Measurements from ENCODE around the gene CAPZB. TPM values are rescaled to one million over a fixed set of nuclear protein-coding genes. Genes with fewer than 3 reads are reported as not detected.

Gene CAPZB
- total RNA-seq, 1 experiment from 2014 or later = 60.5 TPM

DNA sequence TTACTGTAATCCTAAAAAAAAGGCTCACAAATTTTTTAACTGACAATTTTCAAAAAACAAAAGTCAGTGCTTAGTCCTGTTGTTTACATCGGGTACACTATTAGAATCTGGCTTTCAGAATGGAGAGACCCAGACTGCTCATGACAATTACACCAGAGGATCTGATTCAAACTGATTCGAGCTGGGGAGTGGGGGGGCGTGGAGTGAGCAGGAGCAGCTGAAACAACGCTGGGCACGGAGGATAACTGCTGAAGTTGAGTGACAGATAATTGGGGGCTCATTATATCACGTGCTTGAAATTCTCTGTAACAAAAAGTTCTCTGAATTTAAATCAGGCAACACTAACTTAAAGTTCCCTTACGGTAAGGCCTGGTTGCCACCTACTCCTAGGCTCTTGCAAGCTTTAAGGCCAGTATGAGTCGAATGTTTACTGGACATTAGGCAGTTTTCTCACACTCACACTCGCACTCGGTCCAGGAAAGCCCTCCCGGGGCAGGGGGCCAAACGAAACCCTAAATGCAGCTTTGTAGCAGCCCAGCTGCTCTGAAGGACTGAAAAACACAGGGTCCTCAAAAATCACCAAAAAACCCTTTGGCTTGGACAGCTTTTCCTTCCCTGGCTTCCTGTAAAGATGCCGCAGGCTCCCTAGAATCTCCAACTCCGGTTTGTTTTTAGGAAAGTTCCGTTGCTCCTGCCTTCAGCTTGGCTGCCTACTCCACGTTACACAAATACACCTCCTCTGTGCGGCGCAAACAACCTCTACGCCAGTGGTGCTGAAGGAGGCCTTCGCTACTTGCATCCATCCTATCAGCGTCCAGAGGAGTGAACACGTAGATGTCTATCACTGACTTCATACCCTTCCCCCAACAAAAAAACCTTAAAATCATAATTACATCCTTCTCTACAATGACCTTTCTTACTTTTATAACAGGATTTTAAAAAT lies 42.9 kb downstream of the CAPZB start:
- DNase-seq (ENCODE audit: low read depth, low spot score) = no peak
- in situ Hi-C loops (cut with HindIII; ENCODE audit: low pct_unique_long_range_greater_than_20kb, low sequenced_read_pairs) = no loop called here

DNA sequence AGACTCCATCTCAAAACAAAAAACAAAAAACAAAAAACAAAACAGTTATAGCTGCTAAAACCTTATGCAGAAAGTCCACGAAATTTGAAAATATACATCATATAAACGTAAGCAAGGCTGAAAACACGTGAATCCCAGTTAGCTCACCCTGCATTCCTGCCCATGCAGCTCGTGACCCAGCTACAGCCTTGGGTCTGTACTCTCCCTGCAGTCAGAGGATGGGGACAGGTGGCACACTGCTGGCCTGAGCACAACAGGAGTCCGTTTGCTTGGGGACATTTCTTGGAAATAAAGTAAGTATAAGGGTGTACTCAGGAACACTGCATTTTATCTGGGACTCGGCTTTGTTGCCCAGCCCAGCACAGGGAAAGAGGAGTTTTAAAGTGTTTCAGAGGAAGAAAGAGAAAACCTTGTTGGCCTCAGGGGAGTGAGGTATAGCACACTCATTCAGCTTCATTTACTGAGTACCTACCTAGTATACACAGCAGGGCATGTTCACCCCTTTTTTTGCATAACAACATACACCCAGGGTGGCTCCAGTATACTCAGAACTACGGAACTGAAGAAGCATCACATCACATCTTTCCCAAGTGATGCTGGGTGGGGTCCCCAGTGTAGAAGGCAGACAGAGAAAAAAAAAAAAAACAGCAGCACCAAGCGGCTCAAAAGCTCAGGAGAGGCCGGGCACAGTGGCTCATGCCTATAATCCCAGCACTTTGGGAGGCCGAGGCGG lies 44.1 kb downstream of the CAPZB start:
- in situ Hi-C loops (cut with HindIII; ENCODE audit: low pct_unique_long_range_greater_than_20kb, low sequenced_read_pairs) = no loop called here
- DNase-seq (ENCODE audit: low read depth, low spot score) = no peak

DNA sequence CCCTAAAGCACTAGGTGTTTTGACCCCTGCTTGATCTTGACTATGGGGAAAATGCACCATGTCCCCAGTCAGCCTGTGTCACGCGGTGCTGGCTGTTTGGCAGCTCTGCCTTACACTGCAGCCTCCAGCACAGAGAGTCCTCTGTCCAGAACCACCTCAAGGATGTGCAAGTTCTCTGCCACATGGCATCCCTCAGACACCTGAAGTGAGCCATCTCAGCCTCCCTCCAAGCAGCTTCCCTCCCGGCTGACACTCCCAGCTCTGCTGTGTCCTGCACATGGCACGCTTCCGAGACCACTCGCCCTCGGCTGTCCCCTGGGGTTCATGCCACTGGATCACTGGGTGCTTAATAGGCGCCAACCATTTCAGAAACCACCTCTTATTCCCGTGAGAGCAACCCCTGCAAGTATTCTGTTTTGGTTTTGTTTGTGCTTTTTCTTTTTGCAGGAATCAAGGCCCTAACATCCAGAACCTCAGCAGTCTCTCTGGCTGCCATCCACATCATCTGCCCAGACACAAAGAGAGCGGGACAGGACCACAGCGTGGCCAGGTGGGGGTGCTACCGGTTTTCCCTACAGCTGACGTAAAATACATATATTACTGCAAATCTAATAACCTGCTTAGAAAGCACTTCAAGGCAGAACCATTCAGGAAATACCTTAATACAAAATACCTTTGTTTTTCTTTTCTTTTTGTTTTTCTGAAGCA lies 45.7 kb downstream of the CAPZB start:
- DNase-seq (ENCODE audit: low read depth, low spot score) = peak; percentile 54
- in situ Hi-C loops (cut with HindIII; ENCODE audit: low pct_unique_long_range_greater_than_20kb, low sequenced_read_pairs) = no loop called here

DNA sequence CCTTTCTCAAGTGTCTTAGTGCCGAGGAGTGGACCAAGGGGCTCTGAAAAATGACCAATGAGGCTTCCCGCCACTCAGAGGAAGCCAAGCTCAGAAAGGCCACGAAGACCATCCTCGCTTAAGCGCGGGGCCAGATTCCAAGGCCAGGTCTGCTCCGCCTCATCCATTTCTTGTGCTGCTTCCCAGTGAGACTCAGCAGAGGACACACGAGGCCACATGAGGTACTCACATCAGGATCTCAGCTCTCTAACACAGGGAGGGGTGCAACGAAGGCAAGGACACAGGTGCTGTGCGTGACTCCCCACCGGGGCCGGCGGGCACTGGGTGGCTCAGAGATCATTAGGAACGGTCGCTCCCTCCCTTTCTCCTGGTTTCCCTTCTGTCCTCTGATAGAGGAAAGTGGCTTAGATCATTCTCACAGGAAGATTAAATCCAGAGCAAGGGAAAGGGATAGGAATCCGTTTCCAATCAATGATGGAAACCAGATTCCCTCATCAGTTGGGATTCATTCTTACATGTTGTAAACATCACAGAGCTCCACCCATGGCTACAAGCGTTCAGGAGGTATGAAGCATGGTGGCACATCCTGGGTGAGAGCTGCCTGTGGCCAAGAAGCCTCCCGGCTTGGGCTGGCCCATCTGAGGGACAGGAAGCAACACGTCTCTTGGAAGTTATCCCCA lies 46.7 kb downstream of the CAPZB start:
- in situ Hi-C loops (cut with HindIII; ENCODE audit: low pct_unique_long_range_greater_than_20kb, low sequenced_read_pairs) = no loop called here

DNA sequence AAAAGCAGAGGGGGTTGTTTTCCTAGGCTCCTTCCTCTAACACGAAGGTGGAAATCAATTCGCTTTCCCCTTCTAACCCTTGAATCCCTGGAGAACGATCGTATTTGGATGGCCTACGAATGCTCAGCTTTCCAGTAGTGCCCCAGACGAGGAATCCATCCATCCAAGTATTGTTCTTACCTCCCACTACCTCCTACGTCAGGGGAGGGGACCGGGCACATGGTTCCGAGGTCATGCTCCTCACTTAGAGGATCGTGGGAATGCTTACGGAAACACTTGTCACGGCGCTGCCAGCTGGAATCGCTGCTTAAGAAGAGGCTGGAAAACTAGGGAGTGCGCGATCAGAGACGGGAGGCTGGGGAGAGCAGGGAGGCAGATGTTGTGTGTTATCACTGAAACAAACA lies 47.4 kb downstream of the CAPZB start:
- in situ Hi-C loops (cut with HindIII; ENCODE audit: low pct_unique_long_range_greater_than_20kb, low sequenced_read_pairs) = no loop called here
- DNase-seq (ENCODE audit: low read depth, low spot score) = no peak

More for the DNA sequence above, 46.7 kb downstream of the CAPZB start:
- no peak for DNase-seq (ENCODE audit: low read depth, low spot score)

DNA sequence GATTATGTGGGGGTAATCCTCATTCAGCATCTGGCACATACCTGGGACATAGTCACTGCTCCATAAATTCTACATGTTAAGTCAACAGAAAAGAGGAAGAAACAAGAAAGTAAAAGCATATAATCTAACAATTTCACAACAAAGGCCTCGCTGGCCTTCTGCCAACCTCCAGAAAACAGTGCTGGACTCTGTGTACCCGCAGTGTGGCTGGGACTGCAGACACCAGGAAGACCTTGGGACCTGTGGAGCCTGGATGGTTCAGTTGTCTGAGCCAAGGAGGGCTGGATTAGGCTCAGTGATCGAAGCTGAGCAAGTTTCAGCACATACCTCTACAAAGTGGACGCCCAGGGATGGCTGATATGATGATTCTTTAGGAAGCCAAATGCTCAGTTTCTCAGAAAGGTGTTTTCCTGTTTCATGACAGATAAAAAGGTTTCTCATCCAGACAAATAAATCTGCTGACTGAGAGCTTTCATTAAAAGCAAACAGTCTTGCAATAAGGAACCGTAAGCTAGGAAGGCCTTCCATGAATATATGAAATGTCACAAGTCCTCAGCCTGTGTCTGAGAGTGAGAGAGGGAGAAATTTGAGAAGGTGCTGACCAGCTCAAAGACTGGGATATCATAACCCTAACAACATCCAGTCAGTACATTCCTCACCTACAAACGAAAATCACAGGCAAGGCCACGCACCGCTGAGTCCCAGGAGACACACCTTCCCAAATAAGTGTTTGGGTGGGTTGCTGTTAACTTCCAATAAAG lies 48.4 kb downstream of the CAPZB start:
- in situ Hi-C loops (cut with HindIII; ENCODE audit: low pct_unique_long_range_greater_than_20kb, low sequenced_read_pairs) = no loop called here
- DNase-seq (ENCODE audit: low read depth, low spot score) = no peak

DNA sequence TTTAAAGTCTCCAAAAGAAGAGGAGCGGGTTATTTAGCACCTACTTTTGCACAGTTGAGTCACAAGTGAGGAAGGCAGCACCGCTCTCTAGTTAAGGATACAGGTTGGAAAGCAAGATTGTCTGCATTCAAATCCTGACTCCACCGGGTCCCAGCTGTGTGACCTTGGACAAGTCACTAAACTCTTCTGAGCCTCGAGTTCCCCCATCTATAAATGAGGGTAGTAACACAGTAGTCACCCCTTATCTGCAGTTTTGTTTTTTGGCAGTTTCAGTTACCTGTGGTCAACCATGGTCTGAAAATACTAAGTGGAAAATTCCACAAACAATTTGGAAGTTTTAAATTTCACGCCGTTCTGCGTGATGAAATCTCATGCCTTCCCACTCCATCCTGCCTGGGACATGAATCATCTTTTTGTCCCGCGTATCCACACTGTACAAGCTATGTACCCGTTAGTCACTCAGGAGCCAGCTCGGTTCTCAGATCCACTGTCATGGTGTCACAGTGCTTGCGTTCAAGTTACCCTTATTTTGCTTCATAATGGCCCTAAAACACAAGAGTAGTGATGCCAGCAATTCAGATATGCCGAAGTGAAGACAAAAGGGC lies 49.4 kb downstream of the CAPZB start:
- DNase-seq (ENCODE audit: low read depth, low spot score) = no peak
- in situ Hi-C loops (cut with HindIII; ENCODE audit: low pct_unique_long_range_greater_than_20kb, low sequenced_read_pairs) = no loop called here

DNA sequence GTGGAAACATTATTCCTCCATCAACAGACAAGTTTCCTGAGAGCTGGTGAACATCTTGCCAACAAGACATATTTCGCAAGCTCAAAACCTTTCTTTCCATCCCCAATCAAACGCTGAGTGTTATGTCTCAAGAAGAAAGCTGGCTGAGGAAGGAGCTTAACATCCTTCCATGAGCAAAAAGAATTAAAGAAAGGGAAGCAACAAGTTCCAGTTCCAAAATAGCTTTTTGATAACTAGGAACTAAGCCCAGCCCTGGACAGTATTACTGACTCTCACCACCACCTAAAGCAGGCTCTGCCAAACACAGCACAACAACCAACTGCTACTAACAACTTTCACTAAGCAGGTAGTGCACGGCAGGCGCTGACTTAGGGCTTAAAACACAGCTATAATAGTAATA lies 50.2 kb downstream of the CAPZB start:
- no peak for DNase-seq (ENCODE audit: low read depth, low spot score)
- in situ Hi-C loops (cut with HindIII; ENCODE audit: low pct_unique_long_range_greater_than_20kb, low sequenced_read_pairs) = no loop called here

DNA sequence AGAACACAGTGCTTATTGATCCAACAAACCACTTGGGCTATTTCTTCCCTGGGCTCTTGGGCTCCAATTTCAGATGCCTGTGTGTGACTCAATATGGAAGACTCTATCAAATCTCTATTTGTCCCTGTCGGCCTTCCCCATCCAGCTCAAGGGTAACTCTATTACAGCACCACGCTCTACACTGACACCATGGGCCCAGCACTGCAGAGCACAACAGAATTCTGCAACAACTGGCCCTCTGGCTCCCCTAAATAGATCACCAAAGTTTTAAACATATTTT lies 51.7 kb downstream of the CAPZB start:
- in situ Hi-C loops (cut with HindIII; ENCODE audit: low pct_unique_long_range_greater_than_20kb, low sequenced_read_pairs) = no loop called here
- no peak for DNase-seq (ENCODE audit: low read depth, low spot score)

DNA sequence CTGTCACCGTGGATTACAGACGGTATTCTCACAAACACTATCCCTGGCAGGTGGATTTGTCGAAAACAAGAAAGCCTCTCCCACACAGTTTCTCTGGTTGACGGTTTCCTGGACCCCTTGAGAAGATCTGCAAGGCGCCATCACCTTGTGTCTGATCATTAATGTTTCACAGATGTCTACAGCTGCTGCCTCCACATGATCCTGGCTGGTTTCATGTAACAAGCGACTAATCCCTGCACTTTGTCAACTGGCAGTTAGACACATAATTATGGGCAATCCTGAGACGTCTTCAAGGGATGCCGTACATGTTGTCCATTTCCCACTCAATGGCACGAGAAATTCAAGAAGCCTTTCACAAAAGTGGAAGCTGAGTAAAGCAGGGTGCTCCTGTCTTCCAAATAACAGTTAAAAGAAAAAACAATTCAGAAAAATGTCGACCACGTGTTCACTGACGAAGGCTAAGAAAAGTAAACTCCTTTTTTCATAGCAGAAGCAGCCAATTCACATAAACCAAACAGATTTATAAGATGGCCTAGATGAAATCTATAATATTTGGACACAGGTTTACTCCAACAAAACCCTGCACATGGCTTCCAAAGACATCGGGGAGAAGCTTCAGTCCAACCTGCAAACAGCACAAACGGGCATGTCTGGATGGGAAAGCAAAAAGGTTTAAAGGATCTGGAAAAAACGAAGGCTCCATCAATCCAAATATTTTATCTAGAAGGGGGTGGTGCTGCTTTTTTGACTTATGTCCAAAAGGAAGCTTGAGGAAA lies 52.2 kb downstream of the CAPZB start:
- in situ Hi-C loops (cut with HindIII; ENCODE audit: low pct_unique_long_range_greater_than_20kb, low sequenced_read_pairs) = no loop called here
- no peak for DNase-seq (ENCODE audit: low read depth, low spot score)

DNA sequence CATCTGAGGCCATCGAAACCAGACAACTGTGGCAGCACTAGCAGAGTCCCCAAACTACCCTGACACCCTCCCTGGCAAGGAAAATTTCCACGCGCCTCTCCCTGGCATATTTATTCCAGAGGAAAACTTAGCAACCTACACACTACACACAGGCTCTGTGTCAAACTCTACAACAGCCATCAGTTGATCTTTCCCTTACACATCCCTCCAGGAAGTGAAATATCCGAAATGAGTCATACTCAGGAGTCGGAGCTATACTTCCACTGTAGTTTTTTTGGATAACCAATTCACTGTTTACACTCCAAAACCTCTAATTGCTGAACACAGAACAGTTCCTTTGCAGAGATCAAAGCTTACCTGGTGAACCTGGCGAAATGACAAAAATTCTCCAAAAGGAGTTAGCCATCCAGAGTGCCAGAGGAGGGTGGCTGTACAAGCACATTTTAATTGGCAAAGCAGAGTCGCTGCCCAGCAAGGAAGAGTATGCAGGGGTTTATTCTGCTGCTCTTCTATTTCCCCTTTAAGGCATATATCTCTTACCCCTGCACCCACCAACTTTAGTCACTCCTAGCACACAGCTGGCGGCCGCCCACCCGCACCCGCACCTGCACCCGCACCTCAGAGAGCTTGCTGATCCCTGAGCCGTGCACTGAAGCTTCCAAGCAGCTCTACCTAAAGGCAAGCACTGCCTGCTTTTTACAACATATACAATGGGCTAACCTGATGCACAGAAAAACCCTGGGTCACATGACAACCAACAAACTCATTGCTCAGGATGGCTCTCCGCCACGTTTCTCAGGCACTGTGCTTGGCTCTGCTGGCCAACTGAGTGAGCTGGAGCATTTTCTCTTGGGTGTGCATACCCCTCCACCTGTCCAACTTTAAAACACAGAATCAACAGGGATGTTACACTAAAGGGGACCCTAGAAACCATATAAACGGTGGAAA lies 54.9 kb downstream of the CAPZB start:
- in situ Hi-C loops (cut with HindIII; ENCODE audit: low pct_unique_long_range_greater_than_20kb, low sequenced_read_pairs) = no loop called here
- peak; percentile 73 for DNase-seq (ENCODE audit: low read depth, low spot score)

DNA sequence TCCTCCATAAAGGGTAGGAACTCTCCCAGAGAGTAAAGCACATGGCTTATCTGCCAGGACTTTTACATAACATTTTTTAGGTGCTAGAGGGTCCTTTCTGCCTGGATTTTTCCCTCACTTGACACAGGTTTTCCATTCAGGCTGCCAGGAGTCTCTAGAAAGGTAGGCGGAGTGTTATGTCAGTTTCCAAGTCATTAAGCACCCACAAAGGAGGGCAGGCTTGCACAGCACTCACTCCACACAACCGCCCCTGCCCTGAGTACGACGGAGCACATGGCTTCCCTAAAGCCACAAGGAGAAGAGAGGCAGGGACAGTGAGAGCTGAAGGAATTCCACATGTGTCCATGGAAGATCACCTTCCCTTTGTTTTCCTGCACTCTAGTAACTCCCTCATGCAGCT lies 55.7 kb downstream of the CAPZB start:
- in situ Hi-C loops (cut with HindIII; ENCODE audit: low pct_unique_long_range_greater_than_20kb, low sequenced_read_pairs) = no loop called here
- no peak for DNase-seq (ENCODE audit: low read depth, low spot score)

DNA sequence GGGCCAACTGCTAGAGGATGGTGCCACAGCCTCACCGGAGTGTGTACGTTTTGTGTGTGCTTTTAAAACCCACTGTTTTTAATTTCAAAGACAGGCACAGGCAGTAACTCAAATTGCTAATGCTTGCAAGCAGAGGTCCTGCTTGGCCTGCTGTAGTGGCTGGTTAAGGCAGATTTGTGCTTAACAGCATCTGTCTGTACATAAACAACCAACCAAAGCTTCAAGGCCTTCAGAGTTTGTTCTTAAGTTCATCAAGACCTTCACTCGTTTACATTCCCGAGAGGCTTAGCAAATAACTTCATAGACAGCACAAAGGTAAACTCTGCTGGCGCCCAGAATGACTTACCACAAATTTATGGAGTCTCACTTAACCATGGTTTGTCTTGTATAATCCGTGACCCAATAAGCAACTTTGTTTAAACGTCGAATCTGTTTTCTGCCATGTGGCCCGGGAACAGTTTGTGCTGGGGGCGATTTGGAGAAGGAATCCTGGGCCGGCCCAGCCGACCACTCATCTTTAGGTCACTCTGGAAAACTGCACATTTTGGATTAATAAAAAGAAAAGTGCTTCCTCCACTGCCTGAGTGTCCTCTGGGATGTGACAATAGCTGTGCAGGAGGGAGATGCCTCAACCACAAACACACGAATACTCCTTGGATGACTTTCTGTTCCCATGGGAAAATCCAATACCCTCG lies 58.1 kb downstream of the CAPZB start:
- no peak for DNase-seq (ENCODE audit: low read depth, low spot score)
- in situ Hi-C loops (cut with HindIII; ENCODE audit: low pct_unique_long_range_greater_than_20kb, low sequenced_read_pairs) = no loop called here

DNA sequence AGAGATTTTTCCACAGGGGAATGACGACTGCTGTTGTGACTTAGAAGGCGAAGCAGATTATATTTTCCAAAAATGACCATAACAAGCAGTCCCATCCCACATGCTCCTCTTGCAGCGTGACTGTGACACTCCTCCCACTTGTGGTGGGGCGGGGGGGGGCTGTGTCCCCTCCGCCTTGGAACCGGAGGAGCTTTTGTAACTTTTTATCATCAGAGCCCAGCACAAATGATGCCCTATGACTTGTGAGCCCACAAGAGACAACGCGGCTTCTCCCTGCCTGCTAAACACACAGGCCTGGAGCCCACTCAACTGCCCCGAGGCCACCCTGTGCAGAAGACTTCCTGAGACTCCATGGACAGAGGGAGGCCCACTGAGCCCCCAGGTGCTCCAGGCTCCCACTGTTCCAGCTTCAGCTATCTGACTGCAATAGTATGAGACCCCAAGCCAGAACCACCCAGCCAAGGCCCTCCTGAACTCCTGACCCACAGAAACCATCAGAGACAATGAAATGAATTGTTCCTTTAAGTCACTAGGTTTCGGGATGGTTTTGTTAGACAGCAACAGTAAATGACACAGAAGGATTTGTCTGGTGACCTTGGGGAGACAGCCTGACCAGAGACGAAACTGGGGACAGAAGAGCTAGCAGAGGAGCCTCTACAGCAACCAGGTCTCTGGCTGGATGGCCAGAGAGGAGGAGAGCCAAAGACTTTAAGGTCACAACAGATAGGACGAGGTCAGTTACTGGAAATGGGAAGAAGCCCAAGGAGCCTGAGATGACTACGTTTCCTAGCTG lies 58.8 kb downstream of the CAPZB start:
- in situ Hi-C loops (cut with HindIII; ENCODE audit: low pct_unique_long_range_greater_than_20kb, low sequenced_read_pairs) = no loop called here
- DNase-seq (ENCODE audit: low read depth, low spot score) = peak; percentile 25
